B cell (primary cell): ENCODE measurements around the gene ARV1. TPM values are rescaled to one million over a fixed set of nuclear protein-coding genes. Genes with fewer than 3 reads are reported as not detected.

ENCODE experiments used
- ATAC-seq: fragments of 200-7000 bp; cut with Tn5 transposase; one replicate; pipeline ENCODE4 v1.10.0; 2021; ENCODE audit warnings: low read depth, mild to moderate bottlenecking, moderate number of reproducible peaks, moderate library complexity
- CTCF ChIA-PET: fragments of 350-600 bp; sonication (Branson Sonifier 250); formaldehyde crosslinking; loops from one replicate; lab custom pipeline; 2021; ENCODE audit warnings: antibody characterized with exemption, inconsistent platforms; lab: Charles Lee
- POLR2A ChIA-PET: fragments of 350-600 bp; sonication (Branson Sonifier 250); formaldehyde crosslinking; loops from one replicate; lab custom pipeline; 2021; ENCODE audit warnings: antibody characterized with exemption; lab: Charles Lee
- DNase-seq: peaks from one replicate; pipeline ENCODE4 v3.0.0; 2013
- H2AFZ ChIP-seq: 2 replicates; pipeline ENCODE4 v1.6.1; 2012; ENCODE audit warnings: mild to moderate bottlenecking, low read depth, low read length; ENCODE audit not compliant: insufficient read depth, poor library complexity, severe bottlenecking
- H3K27ac ChIP-seq, 2 donors: 1 replicate in 1 of 2; 2 replicates in 1 of 2; pipeline ENCODE4 v1.5.1; 2012 to 2013; ENCODE audit warnings: low read length in 2 of 2, mild to moderate bottlenecking in 2 of 2, moderate library complexity in 1 of 2
- H3K27me3 ChIP-seq, 4 experiments: fragments of 200-600 bp in 1 of 4; sonication (generic) in 1 of 4; replicated peaks in 1 of 4; 1 replicate in 2 of 4; 2 replicates in 2 of 4; pipeline versions ENCODE4 v1.6.1 to v1.7.0; 2013 to 2016; ENCODE audit warnings: low read length in 3 of 4, mild to moderate bottlenecking in 2 of 4, mixed read lengths in 1 of 4, moderate library complexity in 1 of 4; ENCODE audit not compliant: insufficient read depth in 4 of 4, control insufficient read depth in 3 of 4; ENCODE audit errors: control extremely low read depth in 1 of 4
- H3K36me3 ChIP-seq, 2 experiments: replicated peaks in 1 of 2; 1 replicate in 1 of 2; 2 replicates in 1 of 2; pipeline versions ENCODE4 v1.6.1 to v1.7.1; 2013; ENCODE audit warnings: low read length in 1 of 2; ENCODE audit not compliant: insufficient read depth in 2 of 2, control insufficient read depth in 1 of 2; ENCODE audit errors: control extremely low read depth in 1 of 2, extremely low read depth in 1 of 2
- H3K4me1 ChIP-seq, 2 donors: fragments of 200-600 bp in 1 of 2; sonication (generic) in 1 of 2; 1 replicate in 1 of 2; 2 replicates in 1 of 2; pipeline versions ENCODE4 v1.5.1 to v1.6.1; 2013 to 2017; ENCODE audit warnings: low read length in 2 of 2; ENCODE audit not compliant: control insufficient read depth in 2 of 2, insufficient read depth in 2 of 2
- H3K4me2 ChIP-seq: replicated peaks from 2 replicates; pipeline ENCODE3; 2012; ENCODE audit warnings: mild to moderate bottlenecking, low read depth, low read length; ENCODE audit not compliant: poor library complexity, severe bottlenecking
- H3K4me3 ChIP-seq, 5 experiments: fragments of 200-600 bp in 1 of 5; sonication (generic) in 1 of 5; 1 replicate in 3 of 5; 2 replicates in 2 of 5; pipeline versions ENCODE4 v1.5.1 to v1.7.0; 2011 to 2016; ENCODE audit warnings: low read length in 4 of 5, mild to moderate bottlenecking in 4 of 5, low read depth in 2 of 5, control low read depth in 1 of 5, moderate library complexity in 1 of 5; ENCODE audit not compliant: insufficient read depth in 1 of 5; ENCODE audit errors: control extremely low read depth in 1 of 5, extremely low read depth in 1 of 5
- H3K79me2 ChIP-seq: fragments of 200-600 bp; sonication (generic); one replicate; pipeline ENCODE4 v1.6.0; 2016; ENCODE audit warnings: low read length; ENCODE audit not compliant: control insufficient read depth, insufficient read depth
- H3K9ac ChIP-seq: fragments of 200-600 bp; sonication (generic); 2 replicates; pipeline ENCODE4 v1.6.1; 2017; ENCODE audit warnings: mild to moderate bottlenecking, low read length, moderate library complexity
- H3K9me3 ChIP-seq, 3 donors: one replicate each; pipeline versions ENCODE4 v1.6.1 to v1.7.1; 2013; ENCODE audit warnings: low read length in 2 of 3; ENCODE audit not compliant: control insufficient read depth in 2 of 3, insufficient read depth in 1 of 3; ENCODE audit errors: control extremely low read depth in 1 of 3
- H4K20me1 ChIP-seq: 2 replicates; pipeline ENCODE4 v1.6.0; 2012; ENCODE audit warnings: mild to moderate bottlenecking, low read length; ENCODE audit not compliant: insufficient read depth, control insufficient read depth, poor library complexity, severe bottlenecking
- H3K27ac Mint-ChIP-seq: one replicate; pipeline ENCODE4 v1.8.0; 2021; ENCODE audit warnings: mixed read lengths
- H3K27me3 Mint-ChIP-seq: one replicate; pipeline ENCODE4 v1.8.0; 2021; ENCODE audit warnings: mixed read lengths
- H3K4me1 Mint-ChIP-seq: one replicate; pipeline ENCODE4 v1.8.0; 2021; ENCODE audit warnings: mixed read lengths
- H3K4me3 Mint-ChIP-seq: one replicate; pipeline ENCODE4 v1.8.0; 2021; ENCODE audit warnings: mixed read lengths
- H3K9me3 Mint-ChIP-seq: one replicate; pipeline ENCODE4 v1.8.0; 2022; ENCODE audit warnings: mixed read lengths; ENCODE audit not compliant: insufficient read depth
- CTCF ChIP-seq: fragments of 200-600 bp; IDR thresholded peaks from one replicate; pipeline ENCODE4 v1.8.0; 2022; ENCODE audit warnings: antibody characterized with exemption, mild to moderate bottlenecking
- EZH2 ChIP-seq: IDR thresholded peaks from 2 replicates; pipeline ENCODE4 v1.6.1; 2012; ENCODE audit warnings: borderline replicate concordance, low read depth, mild to moderate bottlenecking, moderate library complexity, low read length; ENCODE audit not compliant: insufficient read depth, poor library complexity, severe bottlenecking
- WGBS: methylation state at CpG from one replicate; pipeline ENCODE4 v1.1.5; 2013; ENCODE audit warnings: missing lambda C conversion rate; ENCODE audit not compliant: insufficient coverage; 5-methylcytosine and 5-hydroxymethylcytosine counted together
- intact Hi-C: fragments of 100-400 bp; cut with micrococcal nuclease; formaldehyde crosslinking; loops from one replicate; pipeline ENCODE4 v1.10.0; 2022
- polyA plus RNA-seq: library from polyadenylated mRNA; depleted of rRNA; stranded (reverse); fragments of >200 nt; gene quantifications from 2 replicates; pipeline ENCODE4 v1.2.3, GENCODE V29; 2012
- total RNA-seq, 2 donors: library from RNA; stranded (reverse); fragments of 120-200 nt in 1 of 2; gene quantifications; 1 replicate in 1 of 2; 2 replicates in 1 of 2; pipeline versions ENCODE4 v1.2.3 to v1.2.4, GENCODE V29; 2013 to 2022

ARV1 gene
- total and polyA plus RNA-seq, 2 donors (not counting 1 experiment from before 2014, with no cell fraction given), result 10.7 to 11.6 TPM

- ChIA-PET POLR2A (no interaction called here), CTCF (no interaction called here)
- no peaks in the 10 kb centered on the region for H3K4me1 Mint-ChIP-seq
- H3K4me3 Mint-ChIP-seq, result no peak overlapping the region
- no peak overlapping the region for H3K27ac Mint-ChIP-seq
- intact Hi-C loops, result no loop called here
- Histone ChIP-seq H3K4me1 (no peaks in the 10 kb centered on the region), H3K36me3 (no peaks in the 10 kb centered on the region), H3K4me2 (no peak overlapping the region), H3K4me3 (no peak overlapping the region), H3K79me2 (no peaks in the 10 kb centered on the region), H2AFZ (no peak overlapping the region), H3K9me3 (peaks cover 0 to 6% (median 1%) of the 10 kb centered on the region in 3 donors), H3K27ac (no peak overlapping the region), H4K20me1 (no peaks in the 10 kb centered on the region), H3K27me3 (no peaks in the 10 kb centered on the region), H3K9ac (no peak overlapping the region)
- ATAC-seq (no peak), DNase-seq (no peak)
- no peaks in the 10 kb centered on the region for H3K27me3 Mint-ChIP-seq
- 100% methylated on average over 2 of the region's 2 CpGs for WGBS
- H3K9me3 Mint-ChIP-seq, result peaks cover 6% of the 10 kb centered on the region
- TF ChIP-seq CTCF (no peak), EZH2 (no peak)
These were observed 32.5 kb downstream of the ARV1 start for GRCh38 chr1:231011360-231011759.

DNA sequence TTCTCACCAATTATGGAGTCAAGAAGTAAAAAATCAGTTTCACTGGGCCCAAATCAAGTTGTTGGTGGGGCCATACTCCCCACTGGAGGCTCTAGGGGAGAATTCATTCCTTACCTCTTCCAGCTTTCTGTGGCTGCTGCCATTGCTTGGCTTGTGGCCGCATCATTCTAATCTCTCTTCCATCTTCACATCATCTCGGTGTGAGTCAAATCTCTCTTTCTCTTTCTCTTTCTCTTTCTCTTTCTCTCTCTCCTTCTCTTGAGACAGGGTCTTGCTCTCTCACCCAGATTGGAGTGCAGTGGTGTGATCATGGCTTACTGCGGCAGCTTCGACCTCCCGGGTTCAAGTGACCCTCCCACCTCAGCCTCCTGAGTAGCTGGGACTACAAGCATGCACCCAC is 33.1 kb downstream of the ARV1 start:
- CTCF ChIA-PET, result no interaction called here
- H3K4me1 ChIP-seq, result no peaks in the 10 kb centered on the region
- 90% methylated on average over 3 of the region's 5 CpGs for WGBS

More for the DNA sequence above, 33.1 kb downstream of the ARV1 start:
- H3K4me3 Mint-ChIP-seq, result no peak overlapping the region
- DNase-seq (no peak), ATAC-seq (no peak)
- H3K27me3 ChIP-seq, result no peaks in the 10 kb centered on the region
- no peaks in the 10 kb centered on the region for H3K79me2 ChIP-seq
- H4K20me1 ChIP-seq, result no peaks in the 10 kb centered on the region
- no peaks in the 10 kb centered on the region for H3K4me1 Mint-ChIP-seq
- POLR2A ChIA-PET, result no interaction called here
- intact Hi-C loops, result no loop called here
- no peak overlapping the region for H3K4me3 ChIP-seq
- peaks cover 0 to 3% (median 0%) of the 10 kb centered on the region in 3 donors for H3K9me3 ChIP-seq
- no peaks in the 10 kb centered on the region for H3K36me3 ChIP-seq
- no peak overlapping the region for H3K27ac ChIP-seq
- no peak overlapping the region for H3K9ac ChIP-seq
- peaks cover 4% of the 10 kb centered on the region for H3K9me3 Mint-ChIP-seq
- H3K27ac Mint-ChIP-seq, result no peak overlapping the region
- H3K27me3 Mint-ChIP-seq, result no peaks in the 10 kb centered on the region
- no peak overlapping the region for H2AFZ ChIP-seq
- TF ChIP-seq EZH2 (no peak), CTCF (no peak)
- no peak overlapping the region for H3K4me2 ChIP-seq
